HL-60 (cell line): Measurements from ENCODE around the gene WDR64.

Experiments
- DNase-seq, 2 experiments: peaks; one replicate each; pipeline ENCODE4 v3.0.0-alpha.2; 2010 to 2020; ENCODE audit warnings: low read depth in 1 of 2, low spot score in 1 of 2
- H3K27ac ChIP-seq: fragments of 250-450 bp; sonication (Bioruptor Pico); replicated peaks from 2 replicates; pipeline ENCODE4 v1.5.1; 2020; ENCODE audit warnings: mild to moderate bottlenecking, moderate library complexity
- H3K27me3 ChIP-seq: fragments of 250-450 bp; sonication (Bioruptor Pico); 2 replicates; pipeline ENCODE4 v1.5.1; 2021; ENCODE audit warnings: mild to moderate bottlenecking, moderate library complexity; ENCODE audit not compliant: insufficient read depth, poor library complexity, severe bottlenecking
- H3K4me3 ChIP-seq: replicated peaks from 2 replicates; pipeline ENCODE4 v1.5.1; 2011; ENCODE audit warnings: mild to moderate bottlenecking, control low read depth, low read length; ENCODE audit not compliant: insufficient read depth
- GABPA ChIP-seq: IDR thresholded peaks from 2 replicates; pipeline ENCODE4 v1.6.1; 2012; ENCODE audit warnings: low read depth
- POLR2AphosphoS5 ChIP-seq: IDR thresholded peaks from 2 replicates; pipeline ENCODE4 v1.6.1; 2012; ENCODE audit warnings: low read depth
- SPI1 ChIP-seq: IDR thresholded peaks from 2 replicates; pipeline ENCODE4 v1.6.1; 2012; ENCODE audit warnings: low read depth, mild to moderate bottlenecking, borderline replicate concordance
- TF ChIP-seq, protein P1 (sequence below): IDR thresholded peaks from 2 replicates; pipeline ENCODE4 v1.6.1; 2012; ENCODE audit warnings: low read depth; ENCODE audit not compliant: insufficient replicate concordance
- TF ChIP-seq, protein P2 (sequence below): IDR thresholded peaks from one replicate; pipeline ENCODE4 v1.5.1; 2011; ENCODE audit warnings: low read length, control low read depth, inconsistent platforms; ENCODE audit not compliant: insufficient read depth

WDR64 gene

DNA sequence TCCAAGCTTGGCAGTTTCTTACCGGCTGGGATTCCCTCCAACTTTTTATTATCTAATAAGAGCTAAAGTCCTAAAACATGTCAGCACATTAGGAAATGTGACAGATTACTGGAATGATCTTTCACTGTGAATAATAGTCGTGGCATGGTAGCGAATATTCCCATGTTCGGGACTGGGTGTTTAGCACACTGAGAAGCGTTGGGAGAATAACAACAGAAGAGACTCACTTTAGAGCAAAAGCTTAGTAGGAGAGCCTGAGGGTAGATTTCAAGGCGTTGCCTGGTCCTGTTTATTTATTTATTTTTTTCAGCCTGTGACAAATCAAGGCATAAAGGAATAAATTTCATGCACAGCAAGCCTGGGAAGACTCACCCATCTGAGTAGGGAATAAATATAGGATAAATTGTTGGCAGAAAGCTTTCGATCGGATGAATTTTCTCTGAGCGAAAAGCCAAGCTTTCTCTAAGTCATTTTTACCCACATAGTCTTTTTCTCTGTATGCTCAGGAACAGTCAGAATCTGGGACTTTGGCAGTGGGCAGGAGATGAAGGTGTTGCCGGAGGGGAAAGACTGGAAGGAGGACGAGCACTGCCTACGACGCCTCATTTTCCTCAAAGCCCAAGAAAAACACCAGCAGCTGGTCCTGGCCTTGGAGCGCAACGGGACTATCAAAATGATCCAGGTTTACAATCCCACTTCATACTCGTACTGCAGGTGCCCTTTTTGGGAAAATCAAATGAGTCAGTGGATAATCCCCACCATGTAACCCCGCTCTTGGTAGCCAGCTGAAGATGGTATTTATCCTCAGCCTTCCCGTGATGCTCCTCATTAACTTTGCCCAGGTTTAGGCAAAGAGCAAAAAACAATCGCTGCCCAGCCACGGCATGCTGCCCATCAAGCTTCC, 97.2 kb downstream of the WDR64 start:
- TF ChIP-seq, protein P1, sequence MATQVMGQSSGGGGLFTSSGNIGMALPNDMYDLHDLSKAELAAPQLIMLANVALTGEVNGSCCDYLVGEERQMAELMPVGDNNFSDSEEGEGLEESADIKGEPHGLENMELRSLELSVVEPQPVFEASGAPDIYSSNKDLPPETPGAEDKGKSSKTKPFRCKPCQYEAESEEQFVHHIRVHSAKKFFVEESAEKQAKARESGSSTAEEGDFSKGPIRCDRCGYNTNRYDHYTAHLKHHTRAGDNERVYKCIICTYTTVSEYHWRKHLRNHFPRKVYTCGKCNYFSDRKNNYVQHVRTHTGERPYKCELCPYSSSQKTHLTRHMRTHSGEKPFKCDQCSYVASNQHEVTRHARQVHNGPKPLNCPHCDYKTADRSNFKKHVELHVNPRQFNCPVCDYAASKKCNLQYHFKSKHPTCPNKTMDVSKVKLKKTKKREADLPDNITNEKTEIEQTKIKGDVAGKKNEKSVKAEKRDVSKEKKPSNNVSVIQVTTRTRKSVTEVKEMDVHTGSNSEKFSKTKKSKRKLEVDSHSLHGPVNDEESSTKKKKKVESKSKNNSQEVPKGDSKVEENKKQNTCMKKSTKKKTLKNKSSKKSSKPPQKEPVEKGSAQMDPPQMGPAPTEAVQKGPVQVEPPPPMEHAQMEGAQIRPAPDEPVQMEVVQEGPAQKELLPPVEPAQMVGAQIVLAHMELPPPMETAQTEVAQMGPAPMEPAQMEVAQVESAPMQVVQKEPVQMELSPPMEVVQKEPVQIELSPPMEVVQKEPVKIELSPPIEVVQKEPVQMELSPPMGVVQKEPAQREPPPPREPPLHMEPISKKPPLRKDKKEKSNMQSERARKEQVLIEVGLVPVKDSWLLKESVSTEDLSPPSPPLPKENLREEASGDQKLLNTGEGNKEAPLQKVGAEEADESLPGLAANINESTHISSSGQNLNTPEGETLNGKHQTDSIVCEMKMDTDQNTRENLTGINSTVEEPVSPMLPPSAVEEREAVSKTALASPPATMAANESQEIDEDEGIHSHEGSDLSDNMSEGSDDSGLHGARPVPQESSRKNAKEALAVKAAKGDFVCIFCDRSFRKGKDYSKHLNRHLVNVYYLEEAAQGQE: no peak
- no peak for TF ChIP-seq POLR2AphosphoS5
- TF ChIP-seq, protein P2, sequence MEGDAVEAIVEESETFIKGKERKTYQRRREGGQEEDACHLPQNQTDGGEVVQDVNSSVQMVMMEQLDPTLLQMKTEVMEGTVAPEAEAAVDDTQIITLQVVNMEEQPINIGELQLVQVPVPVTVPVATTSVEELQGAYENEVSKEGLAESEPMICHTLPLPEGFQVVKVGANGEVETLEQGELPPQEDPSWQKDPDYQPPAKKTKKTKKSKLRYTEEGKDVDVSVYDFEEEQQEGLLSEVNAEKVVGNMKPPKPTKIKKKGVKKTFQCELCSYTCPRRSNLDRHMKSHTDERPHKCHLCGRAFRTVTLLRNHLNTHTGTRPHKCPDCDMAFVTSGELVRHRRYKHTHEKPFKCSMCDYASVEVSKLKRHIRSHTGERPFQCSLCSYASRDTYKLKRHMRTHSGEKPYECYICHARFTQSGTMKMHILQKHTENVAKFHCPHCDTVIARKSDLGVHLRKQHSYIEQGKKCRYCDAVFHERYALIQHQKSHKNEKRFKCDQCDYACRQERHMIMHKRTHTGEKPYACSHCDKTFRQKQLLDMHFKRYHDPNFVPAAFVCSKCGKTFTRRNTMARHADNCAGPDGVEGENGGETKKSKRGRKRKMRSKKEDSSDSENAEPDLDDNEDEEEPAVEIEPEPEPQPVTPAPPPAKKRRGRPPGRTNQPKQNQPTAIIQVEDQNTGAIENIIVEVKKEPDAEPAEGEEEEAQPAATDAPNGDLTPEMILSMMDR: no peak

DNA sequence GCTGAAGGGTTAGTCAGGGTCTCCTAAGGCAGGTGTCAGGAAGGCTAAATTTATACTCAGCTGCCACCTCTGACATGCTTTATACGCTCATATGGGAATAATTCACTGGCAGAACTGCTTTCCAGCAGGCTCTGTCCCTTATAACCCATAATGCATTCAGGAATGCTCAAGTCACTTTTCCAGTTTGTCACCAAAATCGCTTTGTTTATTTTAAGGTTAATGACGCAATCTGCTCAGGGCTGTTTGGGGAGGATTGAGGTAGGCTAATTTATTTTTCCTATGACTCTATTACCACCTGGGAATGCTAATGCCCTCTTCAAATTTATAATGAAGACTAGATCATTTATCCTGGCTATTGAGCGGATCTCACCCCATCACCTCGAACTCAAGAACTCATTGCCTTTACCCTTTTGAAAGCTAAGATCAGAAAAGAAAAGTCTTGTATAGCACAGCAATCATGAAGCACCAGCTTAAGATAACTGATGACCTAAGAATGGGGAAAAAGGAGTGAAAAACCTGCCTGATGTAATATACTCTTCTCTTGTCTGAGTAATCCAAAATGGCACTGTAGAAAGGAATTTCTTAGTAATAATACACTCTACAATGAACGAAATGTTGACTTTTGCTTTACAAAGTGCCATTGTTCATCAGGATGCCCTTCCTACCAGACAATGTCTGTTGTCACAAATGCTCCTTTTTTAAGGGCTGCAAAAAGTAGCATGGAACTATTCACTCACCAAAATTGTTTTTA, 98.0 kb downstream of the WDR64 start:
- Histone ChIP-seq H3K27ac (no peak overlapping the region), H3K27me3 (no peaks in the 10 kb centered on the region), H3K4me3 (no peak overlapping the region)
- no peak for TF ChIP-seq POLR2AphosphoS5
- TF ChIP-seq GABPA: no peak
- TF ChIP-seq SPI1: no peak
- TF ChIP-seq, protein P1: no peak
- TF ChIP-seq, protein P2: no peak
- DNase-seq: no peak

More for the DNA sequence above, 97.2 kb downstream of the WDR64 start:
- Histone ChIP-seq H3K4me3 (no peak overlapping the region), H3K27ac (no peak overlapping the region), H3K27me3 (no peaks in the 10 kb centered on the region)
- no peak for DNase-seq

DNA sequence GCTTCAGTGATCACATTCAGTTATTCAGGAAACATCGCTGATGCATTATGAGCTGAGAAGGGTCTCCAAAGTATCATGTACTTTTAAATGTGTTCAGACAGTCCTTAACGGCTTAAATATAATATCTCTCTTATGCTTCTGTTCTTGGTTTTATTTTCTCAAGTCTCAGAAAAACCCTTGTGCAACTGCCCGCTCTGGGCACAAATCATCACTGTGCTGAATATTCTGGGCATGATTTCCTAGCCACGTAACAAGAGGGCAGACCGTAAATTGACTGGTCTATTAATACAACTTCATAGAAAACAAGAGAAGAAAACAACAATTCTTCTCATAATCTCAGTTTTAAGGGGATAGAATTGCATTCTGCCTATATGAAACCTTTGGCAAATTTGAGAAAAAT, 99.4 kb downstream of the WDR64 start:
- no peak for DNase-seq

More for the DNA sequence above, 99.4 kb downstream of the WDR64 start:
- TF ChIP-seq SPI1: no peak
- TF ChIP-seq GABPA: no peak
- TF ChIP-seq, protein P2: no peak
- TF ChIP-seq, protein P1: no peak
- no peak for TF ChIP-seq POLR2AphosphoS5
- H3K27me3 ChIP-seq: no peaks in the 10 kb centered on the region
- H3K4me3 ChIP-seq: no peak overlapping the region
- no peak overlapping the region for H3K27ac ChIP-seq
